ENCODE data around the gene CPXM1. TPM values are rescaled to one million over a fixed set of nuclear protein-coding genes. Genes with fewer than 3 reads are reported as not detected.

Gene CPXM1
- total and polyA plus RNA-seq, 9 of the 15 experiments (the other 6 are each of a cell fraction or from before 2014, with no cell fraction given), result 0.04 to 1.1 (median 0.37) TPM; not detected in 2

GRCh38 chr20:2822073-2822472 lies 21.6 kb upstream of the CPXM1 start (continued):
- TF ChIP-seq VEZF1 (CRISPR knock-in tag; IDR thresholded peaks at IDR 0.05) (peak; percentile 27; the same call in 1 of the 2 replicates), NELFE (IDR thresholded peaks at IDR 0.05; ENCODE audit: insufficient read depth, insufficient read length) (no peak), NR4A1 (CRISPR knock-in tag; IDR thresholded peaks at IDR 0.05) (no peak), NR4A1 (tag; IDR thresholded peaks at IDR 0.05) (no peak), GATAD2B (IDR thresholded peaks at IDR 0.05; ENCODE audit: borderline replicate concordance) (no peak), HDAC1 (IDR thresholded peaks at IDR 0.05) (peak in 1 of 2 experiments; percentile 25; a peak in 1 of 4 replicates), MYNN (IDR thresholded peaks at IDR 0.05) (no peak), MYNN (CRISPR knock-in tag; IDR thresholded peaks at IDR 0.05) (no peak), MYC (IDR thresholded peaks at IDR 0.05; ENCODE audit: low read depth, low read length) (peak; percentile 21; the same call in 1 of the 2 replicates), MYC (CRISPR knock-in tag; IDR thresholded peaks at IDR 0.05; ENCODE audit: borderline replicate concordance, low read depth) (no peak), GABPB2 (CRISPR knock-in tag; conservative IDR thresholded peaks at IDR 0.05) (no peak), HIVEP1 (CRISPR knock-in tag; IDR thresholded peaks at IDR 0.05) (no peak), STAG1 (CRISPR knock-in tag; IDR thresholded peaks at IDR 0.05; ENCODE audit: borderline replicate concordance) (no peak), HNRNPK (IDR thresholded peaks at IDR 0.05; ENCODE audit: low read depth, low read length, poor library complexity, severe bottlenecking) (no peak), ZNF79 (CRISPR knock-in tag; IDR thresholded peaks at IDR 0.05; ENCODE audit: low read depth) (no peak), ZNF347 (CRISPR knock-in tag; IDR thresholded peaks at IDR 0.05; ENCODE audit: low read depth) (no peak), NONO (IDR thresholded peaks at IDR 0.05; ENCODE audit: low read depth in 2 of 2, low read length in 1 of 2) (no peak)
- TF ChIP-seq, protein P1, sequence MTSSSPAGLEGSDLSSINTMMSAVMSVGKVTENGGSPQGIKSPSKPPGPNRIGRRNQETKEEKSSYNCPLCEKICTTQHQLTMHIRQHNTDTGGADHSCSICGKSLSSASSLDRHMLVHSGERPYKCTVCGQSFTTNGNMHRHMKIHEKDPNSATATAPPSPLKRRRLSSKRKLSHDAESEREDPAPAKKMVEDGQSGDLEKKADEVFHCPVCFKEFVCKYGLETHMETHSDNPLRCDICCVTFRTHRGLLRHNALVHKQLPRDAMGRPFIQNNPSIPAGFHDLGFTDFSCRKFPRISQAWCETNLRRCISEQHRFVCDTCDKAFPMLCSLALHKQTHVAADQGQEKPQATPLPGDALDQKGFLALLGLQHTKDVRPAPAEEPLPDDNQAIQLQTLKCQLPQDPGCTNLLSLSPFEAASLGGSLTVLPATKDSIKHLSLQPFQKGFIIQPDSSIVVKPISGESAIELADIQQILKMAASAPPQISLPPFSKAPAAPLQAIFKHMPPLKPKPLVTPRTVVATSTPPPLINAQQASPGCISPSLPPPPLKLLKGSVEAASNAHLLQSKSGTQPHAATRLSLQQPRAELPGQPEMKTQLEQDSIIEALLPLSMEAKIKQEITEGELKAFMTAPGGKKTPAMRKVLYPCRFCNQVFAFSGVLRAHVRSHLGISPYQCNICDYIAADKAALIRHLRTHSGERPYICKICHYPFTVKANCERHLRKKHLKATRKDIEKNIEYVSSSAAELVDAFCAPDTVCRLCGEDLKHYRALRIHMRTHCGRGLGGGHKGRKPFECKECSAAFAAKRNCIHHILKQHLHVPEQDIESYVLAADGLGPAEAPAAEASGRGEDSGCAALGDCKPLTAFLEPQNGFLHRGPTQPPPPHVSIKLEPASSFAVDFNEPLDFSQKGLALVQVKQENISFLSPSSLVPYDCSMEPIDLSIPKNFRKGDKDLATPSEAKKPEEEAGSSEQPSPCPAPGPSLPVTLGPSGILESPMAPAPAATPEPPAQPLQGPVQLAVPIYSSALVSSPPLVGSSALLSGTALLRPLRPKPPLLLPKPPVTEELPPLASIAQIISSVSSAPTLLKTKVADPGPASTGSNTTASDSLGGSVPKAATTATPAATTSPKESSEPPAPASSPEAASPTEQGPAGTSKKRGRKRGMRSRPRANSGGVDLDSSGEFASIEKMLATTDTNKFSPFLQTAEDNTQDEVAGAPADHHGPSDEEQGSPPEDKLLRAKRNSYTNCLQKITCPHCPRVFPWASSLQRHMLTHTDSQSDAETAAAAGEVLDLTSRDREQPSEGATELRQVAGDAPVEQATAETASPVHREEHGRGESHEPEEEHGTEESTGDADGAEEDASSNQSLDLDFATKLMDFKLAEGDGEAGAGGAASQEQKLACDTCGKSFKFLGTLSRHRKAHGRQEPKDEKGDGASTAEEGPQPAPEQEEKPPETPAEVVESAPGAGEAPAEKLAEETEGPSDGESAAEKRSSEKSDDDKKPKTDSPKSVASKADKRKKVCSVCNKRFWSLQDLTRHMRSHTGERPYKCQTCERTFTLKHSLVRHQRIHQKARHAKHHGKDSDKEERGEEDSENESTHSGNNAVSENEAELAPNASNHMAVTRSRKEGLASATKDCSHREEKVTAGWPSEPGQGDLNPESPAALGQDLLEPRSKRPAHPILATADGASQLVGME (CRISPR knock-in tag; IDR thresholded peaks at IDR 0.05), result no peak
- TF ChIP-seq, protein P2, sequence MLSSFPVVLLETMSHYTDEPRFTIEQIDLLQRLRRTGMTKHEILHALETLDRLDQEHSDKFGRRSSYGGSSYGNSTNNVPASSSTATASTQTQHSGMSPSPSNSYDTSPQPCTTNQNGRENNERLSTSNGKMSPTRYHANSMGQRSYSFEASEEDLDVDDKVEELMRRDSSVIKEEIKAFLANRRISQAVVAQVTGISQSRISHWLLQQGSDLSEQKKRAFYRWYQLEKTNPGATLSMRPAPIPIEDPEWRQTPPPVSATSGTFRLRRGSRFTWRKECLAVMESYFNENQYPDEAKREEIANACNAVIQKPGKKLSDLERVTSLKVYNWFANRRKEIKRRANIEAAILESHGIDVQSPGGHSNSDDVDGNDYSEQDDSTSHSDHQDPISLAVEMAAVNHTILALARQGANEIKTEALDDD (IDR thresholded peaks at IDR 0.05), result no peak

Data from K562 (cell line).